HPDE6-E6E7 (cell line): ENCODE measurements around the gene SPOCK2.
"Not testable (repeated sequence)": the region's sequence is repeated elsewhere in the genome, so short reads cannot be mapped to it uniquely, and the experiment has no call there.

Experiments used
- DNase-seq: peaks from one replicate; pipeline ENCODE4 v3.0.0; 2011; ENCODE audit warnings: missing footprints; ENCODE audit errors: extremely low spot score

The SPOCK2 gene, protein sequence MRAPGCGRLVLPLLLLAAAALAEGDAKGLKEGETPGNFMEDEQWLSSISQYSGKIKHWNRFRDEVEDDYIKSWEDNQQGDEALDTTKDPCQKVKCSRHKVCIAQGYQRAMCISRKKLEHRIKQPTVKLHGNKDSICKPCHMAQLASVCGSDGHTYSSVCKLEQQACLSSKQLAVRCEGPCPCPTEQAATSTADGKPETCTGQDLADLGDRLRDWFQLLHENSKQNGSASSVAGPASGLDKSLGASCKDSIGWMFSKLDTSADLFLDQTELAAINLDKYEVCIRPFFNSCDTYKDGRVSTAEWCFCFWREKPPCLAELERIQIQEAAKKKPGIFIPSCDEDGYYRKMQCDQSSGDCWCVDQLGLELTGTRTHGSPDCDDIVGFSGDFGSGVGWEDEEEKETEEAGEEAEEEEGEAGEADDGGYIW

DNA sequence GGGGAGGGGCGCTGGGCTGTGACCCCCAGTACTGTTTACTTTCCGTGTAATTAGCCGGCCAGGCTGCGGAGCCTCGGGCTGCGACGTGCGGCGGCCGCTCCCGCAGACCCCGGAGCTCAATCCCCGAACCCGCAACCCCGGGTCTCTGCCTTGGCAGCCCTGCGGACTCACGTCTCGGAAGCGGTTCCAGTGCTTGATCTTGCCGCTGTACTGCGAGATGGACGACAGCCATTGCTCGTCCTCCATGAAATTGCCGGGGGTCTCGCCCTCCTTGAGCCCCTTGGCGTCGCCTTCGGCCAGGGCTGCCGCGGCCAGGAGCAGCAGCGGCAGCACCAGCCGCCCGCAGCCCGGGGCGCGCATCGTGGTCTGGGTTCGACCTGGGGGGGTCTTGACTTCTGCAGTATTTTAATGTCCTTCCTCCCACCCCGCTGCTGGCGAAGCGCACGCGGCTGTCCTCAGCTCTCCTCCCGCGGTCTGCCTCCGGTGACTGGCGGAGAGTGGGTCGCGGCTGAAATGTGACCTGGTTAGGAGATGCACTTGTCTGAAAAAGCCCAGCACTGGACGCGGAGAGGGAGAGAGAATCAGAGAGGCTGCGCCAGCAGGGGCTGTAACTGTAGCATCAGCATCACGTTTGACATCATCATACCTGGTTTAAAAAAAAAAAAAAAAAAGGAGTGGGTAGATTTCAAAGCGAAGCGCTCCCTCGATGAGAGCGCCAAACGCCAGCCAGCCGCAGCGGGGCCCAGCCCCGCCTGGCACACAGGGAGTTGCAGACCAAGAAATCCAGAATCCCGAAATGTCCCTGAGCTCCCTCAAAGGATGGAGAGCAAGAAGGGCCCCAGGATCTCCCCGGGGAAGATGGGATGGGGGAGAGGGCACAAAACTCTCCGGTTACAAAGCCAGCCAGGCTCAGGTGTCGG is at the start of gene SPOCK2:
Gene SPOCK2, minus strand, starts transcription at position 583 of the 920 bp plus-strand sequence. Its CDS starts 223 bp downstream, at position 360.
- no peak for DNase-seq

DNA sequence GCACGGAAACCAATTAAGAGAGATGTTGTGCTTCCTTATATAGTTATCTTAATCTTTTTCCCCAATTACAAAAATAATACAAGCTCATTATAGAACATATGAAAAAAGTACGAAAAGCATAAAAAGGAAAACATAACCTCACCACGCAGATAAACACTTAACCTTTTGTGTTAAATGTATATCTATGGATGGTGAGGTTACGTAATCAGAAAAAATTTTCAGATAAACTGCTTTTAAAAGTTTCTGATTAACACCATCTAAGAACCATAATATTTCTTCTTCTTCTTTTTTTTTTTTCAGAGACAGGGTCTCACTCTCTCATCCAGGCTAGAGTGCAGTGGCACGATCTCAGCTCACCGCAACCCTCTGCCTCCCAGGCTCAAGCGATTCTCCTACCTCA is 49.2 kb upstream of the SPOCK2 start:
- DNase-seq: no peak

DNA sequence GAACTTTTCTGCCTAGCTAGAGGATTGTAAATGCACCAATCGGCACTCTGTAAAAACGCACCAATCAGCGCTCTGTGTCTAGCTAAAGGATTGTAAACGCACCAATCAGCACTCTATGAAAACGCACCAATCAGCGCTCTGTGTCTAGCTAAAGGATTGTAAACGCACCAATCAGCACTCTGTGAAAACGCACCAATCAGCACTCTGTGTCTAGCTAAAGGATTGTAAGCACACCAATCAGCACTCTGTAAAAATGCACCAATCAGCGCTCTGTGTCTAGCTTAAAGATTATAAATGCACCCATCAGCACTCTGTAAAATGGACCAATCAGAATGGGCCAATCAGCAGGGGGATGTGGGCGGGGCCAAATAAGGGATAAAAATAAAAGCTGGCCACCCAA is 47.9 kb upstream of the SPOCK2 start:
- not testable (repeated sequence) for DNase-seq

DNA sequence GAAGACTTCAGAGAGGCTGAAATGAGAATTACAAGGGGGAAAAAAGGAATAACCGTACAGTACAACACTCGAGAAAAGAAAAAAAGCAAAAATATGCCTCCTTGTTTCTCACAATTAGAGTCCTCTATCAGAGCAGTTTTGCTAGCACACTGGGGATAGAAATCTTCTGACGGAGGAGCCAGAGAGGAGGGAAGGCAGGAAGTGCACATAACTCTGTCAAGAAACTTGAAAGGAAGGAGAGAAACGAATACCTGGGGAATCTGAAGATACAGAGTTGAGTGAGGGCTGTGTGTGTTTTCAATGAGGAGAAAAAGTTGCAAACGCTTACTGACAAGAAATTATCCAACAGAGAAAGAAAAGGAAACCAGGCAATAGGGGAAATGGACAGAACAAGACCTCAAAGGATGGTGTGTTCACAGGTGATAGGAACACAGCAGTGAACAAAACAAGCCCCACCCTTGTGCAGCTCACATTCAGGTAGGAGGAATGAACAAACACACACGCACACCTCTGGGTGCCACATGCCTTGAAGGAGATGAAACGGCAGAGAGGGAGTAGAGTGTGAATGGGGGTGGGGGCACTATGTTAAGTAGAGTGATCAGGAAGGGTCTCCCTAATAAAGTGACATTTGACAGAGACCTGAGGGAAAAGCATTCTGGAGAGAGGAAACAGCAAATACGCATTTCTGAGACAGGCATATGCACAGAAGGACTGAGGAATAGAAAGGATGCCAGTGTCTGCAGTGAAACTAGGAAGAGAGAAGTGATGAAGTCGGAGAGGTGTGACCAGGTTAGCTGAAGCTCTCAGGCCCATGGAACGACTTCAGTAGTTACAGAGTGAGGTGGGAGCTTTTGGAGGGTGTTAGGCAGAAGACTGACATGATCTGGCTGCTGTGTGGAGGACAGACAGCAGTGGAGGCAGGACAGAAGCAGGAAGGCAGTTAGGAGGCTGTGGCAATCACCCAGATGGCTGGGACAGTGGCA is 46.7 kb upstream of the SPOCK2 start:
- DNase-seq: no peak

DNA sequence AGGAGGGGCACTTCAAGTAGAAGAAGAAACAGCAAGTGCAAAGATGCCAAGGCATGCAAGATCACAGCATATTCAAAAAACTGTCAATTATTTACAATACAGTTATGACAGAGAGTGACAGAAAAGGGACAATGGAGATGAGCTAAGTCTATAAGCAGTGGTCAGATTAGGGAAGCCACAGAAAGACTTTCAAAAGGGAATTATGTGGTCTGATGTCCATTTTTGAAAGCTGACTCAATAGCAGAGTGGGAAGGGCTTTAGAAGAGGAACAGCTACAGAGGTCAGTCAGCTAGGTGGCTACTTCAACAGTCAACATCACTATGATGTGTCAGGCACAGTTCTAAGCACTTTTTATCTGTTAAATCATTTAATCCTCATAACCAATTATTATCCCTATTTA is 45.2 kb upstream of the SPOCK2 start:
- no peak for DNase-seq

DNA sequence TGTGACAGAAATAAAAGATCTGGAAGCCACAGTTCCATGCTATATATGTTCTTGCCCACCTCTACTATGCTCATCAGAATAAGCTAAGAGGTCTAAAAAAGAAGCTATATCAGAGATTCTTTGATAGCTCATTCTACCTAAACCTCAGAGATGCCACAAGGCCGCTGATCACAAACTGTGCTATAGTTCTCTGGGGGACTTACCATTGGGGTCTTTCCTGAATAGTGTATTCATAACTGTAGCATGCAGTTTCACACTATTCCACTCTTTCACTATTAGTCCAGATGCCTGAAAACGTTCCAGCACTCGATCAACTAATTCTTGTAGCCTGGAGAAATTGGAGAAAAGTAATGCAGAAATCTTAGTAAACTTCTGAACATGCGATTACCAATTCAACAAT is 44.5 kb upstream of the SPOCK2 start:
- no peak for DNase-seq

DNA sequence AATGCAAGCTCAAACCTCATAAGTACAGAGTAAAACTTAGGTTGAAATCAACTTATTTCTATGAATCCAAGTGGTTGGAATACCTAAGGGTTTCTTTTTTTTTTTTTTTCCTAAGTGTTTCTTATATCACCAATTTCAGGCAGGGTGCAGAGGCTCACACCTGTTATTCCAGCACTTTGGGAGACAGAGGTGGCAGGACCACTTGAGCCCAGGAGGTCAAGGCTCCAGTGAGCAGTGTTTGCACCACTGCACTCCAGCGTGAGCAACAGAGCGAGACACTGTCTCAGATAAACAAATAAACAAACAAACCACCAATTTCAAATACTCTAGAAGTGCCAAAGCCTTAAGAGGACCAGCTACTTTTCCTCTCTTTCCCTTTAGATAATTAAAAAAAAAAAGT is 39.2 kb upstream of the SPOCK2 start:
- DNase-seq: no peak

DNA sequence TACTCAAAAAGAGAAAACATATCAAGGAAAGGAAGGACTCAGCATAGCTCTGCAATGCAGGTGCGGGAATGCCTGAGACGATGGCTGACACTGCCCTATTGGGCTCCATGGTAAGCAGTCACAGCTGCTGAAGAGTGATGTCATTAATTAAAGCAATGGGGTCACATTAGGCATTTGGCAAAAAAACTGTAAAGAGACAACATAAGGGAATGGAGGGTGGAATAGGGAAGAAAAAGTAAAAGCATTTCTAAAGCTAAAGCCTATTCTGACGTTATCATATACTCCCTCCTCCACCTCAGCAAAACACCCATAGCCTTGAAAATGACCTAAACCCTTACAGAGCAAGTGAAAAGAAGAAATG is 38.5 kb upstream of the SPOCK2 start:
- no peak for DNase-seq

DNA sequence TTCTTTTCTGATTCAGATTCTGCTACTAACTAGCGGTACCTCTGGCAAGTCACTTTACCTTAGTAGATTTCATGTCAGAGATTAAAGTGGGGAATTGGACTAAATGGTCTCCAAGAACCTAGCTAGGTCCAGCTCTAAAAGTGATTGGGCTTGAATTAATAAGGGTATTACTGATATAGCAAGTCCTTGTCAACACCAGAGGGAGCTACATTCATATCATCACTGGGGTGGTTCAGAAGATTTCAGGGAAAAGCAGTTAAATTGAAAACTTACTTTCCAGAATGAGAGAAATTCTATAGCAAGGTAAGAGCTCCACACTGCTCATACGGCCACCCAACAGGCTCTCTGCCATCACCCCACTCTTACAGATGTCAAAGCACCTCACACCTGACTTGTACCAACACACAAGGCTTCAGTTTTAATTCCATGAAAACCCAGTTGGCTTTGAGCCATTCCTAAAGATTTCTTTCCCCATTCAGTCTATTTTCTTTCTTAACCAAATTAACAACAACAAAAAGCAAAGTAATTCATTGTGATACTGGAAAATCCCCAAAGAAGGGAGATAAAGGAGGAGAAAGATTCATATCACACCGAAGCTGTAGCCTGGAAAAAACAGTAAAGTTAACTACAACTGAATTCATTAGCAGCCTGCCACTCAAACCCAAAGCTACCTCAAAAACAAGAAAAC is 38.0 kb upstream of the SPOCK2 start:
- peak; percentile 33 for DNase-seq

DNA sequence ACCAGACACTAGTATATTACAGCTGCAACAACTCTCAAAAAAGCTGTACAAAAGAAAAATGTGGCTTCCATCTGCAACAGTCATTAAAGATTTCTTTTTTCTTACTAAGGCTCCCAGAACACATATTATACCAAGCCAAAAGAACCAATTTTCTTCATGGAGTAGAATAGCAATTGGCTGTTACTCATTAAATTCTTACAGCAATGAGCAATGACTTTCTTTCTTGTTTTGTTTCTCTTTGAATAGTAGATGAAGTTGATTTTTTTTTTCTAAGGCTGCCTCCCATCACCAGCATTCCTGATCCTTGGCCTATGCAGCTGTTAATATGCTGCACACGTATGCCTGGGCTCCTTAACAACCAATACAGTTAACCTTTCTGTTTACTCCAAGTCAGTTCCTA is 36.6 kb upstream of the SPOCK2 start:
- no peak for DNase-seq

DNA sequence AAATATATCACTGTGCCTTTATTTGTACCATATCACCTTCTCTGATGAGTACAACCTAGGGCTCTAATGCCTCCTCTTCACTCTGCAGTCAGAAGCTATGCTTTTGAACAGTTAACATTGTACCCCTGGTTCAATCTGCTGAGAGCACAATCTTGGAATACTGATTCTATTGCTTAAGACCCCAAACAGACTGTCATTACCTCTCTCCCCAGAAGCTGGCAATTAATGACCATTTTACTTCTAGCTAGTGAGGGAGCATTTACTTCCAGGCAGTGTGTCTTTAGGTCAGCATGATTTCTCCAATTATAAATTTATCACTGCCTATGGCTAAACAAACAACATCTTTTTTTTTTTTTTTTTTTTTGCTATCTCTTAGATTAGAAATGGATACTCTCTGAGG is 36.0 kb upstream of the SPOCK2 start:
- no peak for DNase-seq

DNA sequence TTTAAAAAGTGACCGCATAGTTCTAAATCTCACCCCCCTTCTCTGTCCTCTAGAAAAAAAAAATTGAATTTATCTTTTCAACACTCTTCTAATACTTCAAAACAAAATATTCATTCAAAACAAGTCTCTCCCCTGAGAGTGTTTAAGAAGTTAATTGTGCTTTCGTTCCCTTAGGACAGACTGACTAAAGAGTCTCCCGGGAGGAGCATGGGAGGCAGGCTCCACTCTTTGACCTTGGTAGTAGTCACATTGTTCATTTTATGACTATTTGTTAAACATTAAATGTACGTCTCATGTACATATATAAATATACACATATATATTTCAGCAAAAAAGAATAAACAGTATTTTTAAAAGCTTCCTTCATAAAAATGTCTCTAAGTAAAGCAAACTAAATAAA is 35.3 kb upstream of the SPOCK2 start:
- no peak for DNase-seq

DNA sequence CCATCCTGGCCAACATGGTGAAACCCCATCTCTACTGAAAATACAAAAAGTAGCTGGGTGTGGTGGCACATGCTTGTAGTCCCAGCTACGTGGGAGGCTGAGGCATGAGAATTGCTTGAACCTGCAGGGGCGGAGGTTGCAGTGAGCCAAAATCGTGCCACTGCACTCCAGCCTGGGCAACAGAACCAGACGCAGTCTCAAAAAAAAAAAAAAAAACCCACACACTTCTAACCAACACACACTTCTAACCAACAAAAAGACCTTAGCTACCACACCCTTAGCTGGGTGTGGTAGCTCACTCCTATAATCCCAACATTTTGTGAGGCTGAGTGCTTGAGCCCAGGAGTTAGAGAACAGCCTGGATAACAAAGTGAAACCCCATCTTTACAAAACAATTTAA is 33.9 kb upstream of the SPOCK2 start:
- DNase-seq: no peak

DNA sequence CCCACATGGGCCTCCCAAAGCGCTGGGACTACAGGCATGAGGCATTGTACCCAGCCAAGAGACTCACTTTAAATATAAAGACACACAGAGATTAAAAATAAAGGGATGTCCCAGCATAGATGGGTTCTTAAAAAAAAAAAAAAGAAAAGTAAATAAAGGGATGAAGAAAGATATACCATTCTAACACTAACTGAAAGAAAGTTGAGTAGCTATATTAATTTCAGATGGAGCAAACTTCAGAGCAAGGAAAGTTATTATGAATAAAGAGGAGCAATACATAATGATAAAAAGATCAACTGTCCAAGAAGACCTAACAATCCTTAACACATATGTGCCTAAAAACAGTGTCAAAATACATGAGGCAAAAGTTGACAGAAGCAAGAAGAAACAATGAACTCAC is 33.0 kb upstream of the SPOCK2 start:
- DNase-seq: no peak

DNA sequence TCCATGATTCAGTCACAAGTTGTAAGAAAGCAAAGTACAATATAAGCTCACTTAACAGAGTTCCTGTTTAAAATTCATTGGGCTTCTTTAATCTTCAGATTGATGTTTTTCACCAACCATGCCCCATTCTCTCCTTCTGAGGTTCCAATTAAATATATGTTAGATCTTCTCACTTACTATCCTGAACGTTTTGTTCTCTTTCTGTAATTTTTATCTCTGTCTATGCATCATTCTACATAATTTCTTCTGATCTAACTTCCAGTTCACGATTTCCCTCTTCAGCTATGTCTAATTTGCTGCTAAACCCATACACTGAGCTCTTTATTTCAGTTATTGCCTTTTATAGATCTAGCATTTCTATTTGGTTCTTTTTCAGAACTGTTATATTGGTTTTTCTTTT is 28.0 kb upstream of the SPOCK2 start:
- DNase-seq: no peak

DNA sequence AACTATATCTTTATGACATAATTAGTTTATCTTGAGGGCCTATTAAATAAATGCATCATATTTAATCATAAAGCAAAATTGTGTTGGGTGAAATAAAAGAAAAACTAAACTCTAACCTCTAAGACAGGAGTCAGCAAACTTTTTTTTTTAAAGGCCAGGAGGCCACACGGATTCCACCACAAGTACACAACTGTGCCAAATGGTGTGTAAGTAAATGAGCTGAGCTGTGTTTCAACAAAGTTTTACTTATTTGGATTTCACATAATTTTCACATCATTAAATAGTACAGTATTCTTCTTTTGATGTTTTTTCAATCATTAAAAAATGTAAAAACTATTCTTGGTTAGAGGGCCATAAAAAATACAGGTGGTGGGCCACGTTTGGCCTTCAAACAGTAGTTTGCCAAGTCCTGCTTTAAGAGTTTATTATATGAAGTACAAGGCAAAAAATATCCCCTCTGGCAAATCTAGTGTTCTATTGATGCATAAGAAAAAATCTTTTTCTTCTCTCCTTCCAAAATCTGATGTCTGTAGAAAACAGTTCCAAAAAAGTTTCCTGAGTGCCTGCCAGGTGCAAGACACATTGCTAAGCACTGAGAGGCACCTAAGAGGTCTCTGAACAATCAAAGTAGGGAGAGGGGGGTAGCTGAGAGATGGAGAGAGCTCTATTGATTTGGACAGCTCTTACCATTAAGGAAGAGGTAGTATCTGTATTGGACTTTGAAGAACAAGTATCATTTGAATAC is 26.5 kb upstream of the SPOCK2 start:
- DNase-seq: no peak

DNA sequence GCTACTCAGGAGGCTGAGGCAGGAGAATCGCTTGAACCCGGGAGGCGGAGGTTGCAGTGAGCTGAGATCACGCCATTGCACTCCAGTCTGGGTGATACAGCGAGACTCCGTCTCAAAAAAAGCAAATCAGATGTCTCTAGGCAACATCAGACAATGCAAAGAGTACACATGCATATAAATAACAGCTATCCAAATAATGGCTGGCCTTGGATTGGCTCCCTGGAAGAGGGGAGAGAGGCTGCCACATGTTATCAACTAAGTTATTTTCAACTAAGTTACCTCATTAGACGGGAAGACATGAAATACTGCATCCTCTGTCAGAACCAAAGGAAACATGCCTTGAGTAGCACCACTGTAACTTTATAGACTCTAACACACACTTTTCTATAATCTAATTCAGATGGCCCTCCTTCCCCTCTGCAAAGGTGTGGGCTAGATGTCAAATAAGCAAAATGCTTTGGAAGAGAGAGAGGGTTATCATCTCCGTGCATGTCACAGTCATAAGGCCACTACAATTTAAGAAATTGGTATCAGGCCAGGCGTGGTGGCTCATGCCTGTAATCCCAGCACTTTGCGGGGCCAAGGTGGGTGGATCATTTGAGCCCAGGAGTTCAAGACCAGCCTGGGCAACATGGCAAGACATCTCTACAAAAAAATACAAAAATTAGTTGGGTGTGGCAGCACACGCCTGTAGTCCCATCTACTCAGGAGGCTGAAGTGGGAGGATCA is 22.5 kb upstream of the SPOCK2 start:
- no peak for DNase-seq

DNA sequence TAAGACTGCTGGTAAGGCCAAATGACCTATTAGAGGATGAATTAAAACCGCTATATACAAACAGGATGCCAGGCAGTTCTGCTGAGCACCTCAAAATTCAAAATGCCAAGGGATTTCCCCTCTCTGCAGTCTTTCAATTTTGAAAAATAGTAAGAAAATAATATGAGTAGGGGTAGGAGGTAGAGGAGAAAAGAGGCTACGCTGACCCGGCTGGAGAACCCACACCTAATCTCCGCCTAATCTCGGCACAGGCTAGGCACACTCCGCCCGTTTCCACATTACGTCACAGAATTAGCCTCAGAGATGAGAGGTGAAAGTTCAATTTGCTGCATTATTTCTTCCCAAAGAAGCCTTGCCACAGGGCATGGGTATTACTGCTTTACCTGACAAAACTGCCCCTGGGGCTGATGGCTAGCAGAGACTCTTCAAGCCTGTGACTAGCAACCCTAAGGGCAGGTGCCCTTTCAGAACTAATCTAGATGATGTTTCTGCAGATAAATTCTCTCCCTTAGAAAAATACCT is 21.3 kb upstream of the SPOCK2 start:
- DNase-seq: no peak

DNA sequence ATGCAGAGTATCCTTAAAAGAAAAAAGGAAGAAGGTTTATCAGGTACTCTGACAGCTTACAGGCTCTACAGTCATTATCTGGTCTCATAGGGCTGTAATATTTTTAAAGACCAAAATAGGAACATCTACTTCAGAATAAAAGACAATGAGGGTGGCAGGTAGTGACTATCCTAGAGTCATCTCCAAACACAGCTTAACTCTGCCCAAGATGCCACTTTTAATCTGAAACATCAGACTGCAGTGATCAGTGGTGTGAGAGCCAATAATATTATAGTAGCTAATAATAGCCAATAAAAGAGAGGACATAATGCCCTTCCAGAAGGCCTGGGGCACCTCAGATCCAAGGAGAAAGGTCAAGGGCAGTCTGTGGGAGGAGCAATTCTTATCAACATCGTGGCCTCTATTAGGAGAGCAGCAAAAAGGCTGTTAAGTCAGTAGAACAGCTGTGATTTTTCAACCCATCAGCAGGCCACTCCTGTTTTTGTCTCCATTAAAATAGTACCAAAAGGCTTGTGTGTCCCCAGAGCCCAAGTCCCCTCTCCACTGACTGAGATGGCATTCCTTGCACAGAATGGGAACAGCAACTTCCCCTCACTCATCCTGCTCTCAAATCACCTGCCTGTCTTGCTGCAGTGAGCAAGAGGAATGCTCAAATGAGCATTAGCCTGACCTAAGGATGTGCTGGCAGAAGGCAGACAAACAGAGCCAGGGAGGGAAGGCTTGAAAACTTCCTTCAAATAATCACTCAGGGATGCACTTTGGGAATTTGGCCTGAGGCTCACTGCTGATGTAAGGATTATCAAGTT is 20.7 kb upstream of the SPOCK2 start:
- no peak for DNase-seq
